ENCODE results near the gene MBOAT1. TPM values are rescaled to one million over a fixed set of nuclear protein-coding genes. Genes with fewer than 3 reads are reported as not detected.

MBOAT1 gene
- total RNA-seq, 2 experiments from 2014 or later = not detected

- H3K36me3 ChIP-seq (ENCODE audit: insufficient read depth, low read length) = no peaks in the 10 kb centered on the region
- POLR2A ChIA-PET = interaction anchor here (0.6 to 0.9 kb wide), 2 partner anchors 10 to 40 kb away, joined by 3 read pairs; no protein-coding TSS in a partner anchor
- no peaks in the 10 kb centered on the region for H3K9me3 ChIP-seq (ENCODE audit: low read length)
- BruUV-seq (replicated peaks) = no TSS peak
- TF ChIP-seq CTCF (conservative IDR thresholded peaks at IDR 0.05; ENCODE audit: low read length) = no peak
- TF ChIP-seq EZH2phosphoT487 (IDR thresholded peaks at IDR 0.05; ENCODE audit: borderline replicate concordance, low read depth, low read length) = no peak
- CTCF ChIA-PET (ENCODE audit: unreplicated experiment) = no interaction called here
- H2AFZ ChIP-seq (ENCODE audit: low read length) = no peak overlapping the region
- H3K4me1 ChIP-seq (ENCODE audit: insufficient read depth, low read length, poor library complexity, severe bottlenecking) = no peaks in the 10 kb centered on the region
- DNase-seq (ENCODE audit: low spot score) = no peak
- H3K4me3 ChIP-seq (ENCODE audit: low read depth, low read length, poor library complexity, severe bottlenecking) = no peak overlapping the region
- no peak overlapping the region for H3K27ac ChIP-seq (ENCODE audit: low read depth, low read length, poor library complexity, severe bottlenecking)
- no peaks in the 10 kb centered on the region for H3K9me2 ChIP-seq (ENCODE audit: insufficient read depth, low read length)
- H4K20me1 ChIP-seq (ENCODE audit: insufficient read depth, low read length) = no peaks in the 10 kb centered on the region
- intact Hi-C loops (cut with micrococcal nuclease; ENCODE audit: unreplicated experiment) = no loop called here
- H3K4me2 ChIP-seq (ENCODE audit: low read length) = no peak overlapping the region
- no peaks in the 10 kb centered on the region for H3K79me2 ChIP-seq (ENCODE audit: insufficient read depth, low read depth, low read length)
Measured at GRCh38 chr6:20156824-20157223, 55.4 kb downstream of the MBOAT1 start.

GRCh38 chr6:20154753-20155152 lies 57.5 kb downstream of the MBOAT1 start:
- no peaks in the 10 kb centered on the region for H3K79me2 ChIP-seq (ENCODE audit: insufficient read depth, low read depth, low read length)
- H3K4me3 ChIP-seq (ENCODE audit: low read depth, low read length, poor library complexity, severe bottlenecking) = no peak overlapping the region
- no peak for DNase-seq (ENCODE audit: low spot score)
- H3K36me3 ChIP-seq (ENCODE audit: insufficient read depth, low read length) = no peaks in the 10 kb centered on the region
- no peak for TF ChIP-seq CTCF (conservative IDR thresholded peaks at IDR 0.05; ENCODE audit: low read length)
- TF ChIP-seq EZH2phosphoT487 (IDR thresholded peaks at IDR 0.05; ENCODE audit: borderline replicate concordance, low read depth, low read length) = no peak
- H3K27ac ChIP-seq (ENCODE audit: low read depth, low read length, poor library complexity, severe bottlenecking) = no peak overlapping the region
- H3K4me2 ChIP-seq (ENCODE audit: low read length) = no peak overlapping the region
- BruUV-seq (replicated peaks) = no TSS peak
- CTCF ChIA-PET (ENCODE audit: unreplicated experiment) = no interaction called here
- H4K20me1 ChIP-seq (ENCODE audit: insufficient read depth, low read length) = no peaks in the 10 kb centered on the region
- no peak overlapping the region for H2AFZ ChIP-seq (ENCODE audit: low read length)
- intact Hi-C loops (cut with micrococcal nuclease; ENCODE audit: unreplicated experiment) = no loop called here
- no peaks in the 10 kb centered on the region for H3K9me3 ChIP-seq (ENCODE audit: low read length)
- H3K9me2 ChIP-seq (ENCODE audit: insufficient read depth, low read length) = no peaks in the 10 kb centered on the region
- no peaks in the 10 kb centered on the region for H3K4me1 ChIP-seq (ENCODE audit: insufficient read depth, low read length, poor library complexity, severe bottlenecking)
- POLR2A ChIA-PET = no interaction called here

GRCh38 chr6:20153194-20153593 lies 59.1 kb downstream of the MBOAT1 start:
- TF ChIP-seq CTCF (conservative IDR thresholded peaks at IDR 0.05; ENCODE audit: low read length) (no peak), EZH2phosphoT487 (IDR thresholded peaks at IDR 0.05; ENCODE audit: borderline replicate concordance, low read depth, low read length) (no peak)
- H3K9me2 ChIP-seq (ENCODE audit: insufficient read depth, low read length) = no peaks in the 10 kb centered on the region
- H2AFZ ChIP-seq (ENCODE audit: low read length) = no peak overlapping the region
- no peaks in the 10 kb centered on the region for H3K79me2 ChIP-seq (ENCODE audit: insufficient read depth, low read depth, low read length)
- no peak overlapping the region for H3K27ac ChIP-seq (ENCODE audit: low read depth, low read length, poor library complexity, severe bottlenecking)
- no peaks in the 10 kb centered on the region for H3K4me1 ChIP-seq (ENCODE audit: insufficient read depth, low read length, poor library complexity, severe bottlenecking)
- no TSS peak for BruUV-seq (replicated peaks)
- no peak for DNase-seq (ENCODE audit: low spot score)
- POLR2A ChIA-PET = no interaction called here
- intact Hi-C loops (cut with micrococcal nuclease; ENCODE audit: unreplicated experiment) = no loop called here
- no peaks in the 10 kb centered on the region for H3K36me3 ChIP-seq (ENCODE audit: insufficient read depth, low read length)
- no peaks in the 10 kb centered on the region for H4K20me1 ChIP-seq (ENCODE audit: insufficient read depth, low read length)
- CTCF ChIA-PET (ENCODE audit: unreplicated experiment) = no interaction called here
- H3K4me3 ChIP-seq (ENCODE audit: low read depth, low read length, poor library complexity, severe bottlenecking) = no peak overlapping the region
- H3K4me2 ChIP-seq (ENCODE audit: low read length) = no peak overlapping the region
- no peaks in the 10 kb centered on the region for H3K9me3 ChIP-seq (ENCODE audit: low read length)
